GM20000 (cell line): ENCODE data around the gene PCYOX1L.

Source experiments
- DNase-seq: peaks from one replicate; pipeline ENCODE4 v3.0.0; 2012; ENCODE audit warnings: low spot score
- CTCF ChIP-seq: IDR thresholded peaks from 2 replicates; pipeline ENCODE4 v1.5.1; 2012; ENCODE audit warnings: mild to moderate bottlenecking, control low read depth; ENCODE audit errors: extremely low read depth, missing control alignments

Gene PCYOX1L

GRCh38 chr5:149406203-149406978 is 48.5 kb downstream of the PCYOX1L start:
- no peak for TF ChIP-seq CTCF
- DNase-seq: no peak

- TF ChIP-seq CTCF: no peak
Observed at GRCh38 chr5:149406979-149407306, 49.1 kb downstream of the PCYOX1L start.

GRCh38 chr5:149407323-149408251 is 49.7 kb downstream of the PCYOX1L start:
- DNase-seq: no peak
- no peak for TF ChIP-seq CTCF

More at GRCh38 chr5:149406979-149407306, 49.1 kb downstream of the PCYOX1L start:
- no peak for DNase-seq

GRCh38 chr5:149408252-149409099 is 50.6 kb downstream of the PCYOX1L start:
- DNase-seq: no peak
- no peak for TF ChIP-seq CTCF

- no peak for TF ChIP-seq CTCF
- no peak for DNase-seq
Observed at GRCh38 chr5:149409268-149409948, 51.6 kb downstream of the PCYOX1L start.

- TF ChIP-seq CTCF: no peak
- no peak for DNase-seq
Observed at GRCh38 chr5:149410071-149410470, 52.2 kb downstream of the PCYOX1L start.
